HAP-1 (cell line): ENCODE results near the gene OTOP3.
"Not testable (repeated sequence)": the region's sequence is repeated elsewhere in the genome, so short reads cannot be mapped to it uniquely, and the experiment has no call there.

Experiments
- DNase-seq, 2 experiments: peaks; one replicate each; pipeline ENCODE4 v3.0.0-alpha.2; 2016 to 2020; ENCODE audit warnings: low spot score in 2 of 2
- H3K27me3 ChIP-seq: fragments of 250-450 bp; sonication (Bioruptor Pico); 2 replicates; pipeline ENCODE4 v1.5.1; 2020; ENCODE audit warnings: low read depth, mild to moderate bottlenecking, moderate library complexity
- H3K36me3 ChIP-seq: fragments of 250-450 bp; sonication (Bioruptor Pico); replicated peaks from 2 replicates; pipeline ENCODE4 v1.5.1; 2020; ENCODE audit warnings: mild to moderate bottlenecking
- H3K4me1 ChIP-seq: fragments of 250-450 bp; sonication (Bioruptor Pico); 2 replicates; pipeline ENCODE4 v1.5.1; 2020; ENCODE audit warnings: mild to moderate bottlenecking
- H3K4me3 ChIP-seq: fragments of 250-450 bp; sonication (Bioruptor Pico); 2 replicates; pipeline ENCODE4 v1.5.1; 2020; ENCODE audit warnings: mild to moderate bottlenecking, moderate library complexity
- H3K9me3 ChIP-seq: fragments of 250-450 bp; sonication (Bioruptor Pico); 2 replicates; pipeline ENCODE4 v1.5.1; 2020; ENCODE audit warnings: mild to moderate bottlenecking, moderate library complexity
- in situ Hi-C: fragments of 300-500 bp; cut with MboI; formaldehyde crosslinking; loops from 3 replicates; pipeline ENCODE4 v1.14.3; 2020; ENCODE audit warnings: low sequenced_read_pairs, inconsistent platforms, mixed read lengths

OTOP3 gene

DNA sequence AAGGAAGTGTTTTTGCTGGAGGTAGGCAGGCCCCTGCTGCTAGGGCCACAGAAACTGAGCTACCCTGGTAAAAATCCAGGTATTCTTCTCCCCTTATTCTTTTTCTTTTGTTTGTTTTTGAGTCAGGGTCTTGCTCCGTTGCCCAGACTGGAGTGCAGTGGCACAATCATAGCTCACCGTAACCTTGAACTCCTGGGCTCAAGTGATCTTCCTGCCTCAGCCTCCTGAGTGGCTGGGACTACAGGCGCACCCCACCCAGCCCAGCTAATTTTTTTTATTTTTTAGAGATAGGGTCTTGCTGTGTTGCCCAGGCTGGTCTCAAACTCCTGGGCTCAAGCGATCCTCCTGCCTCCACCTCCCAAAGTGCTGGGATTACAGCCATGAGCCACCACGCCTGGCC is 33.8 kb downstream of the OTOP3 start:
- not testable (repeated sequence) for H3K36me3 ChIP-seq, H3K4me3 ChIP-seq, H3K9me3 ChIP-seq, H3K4me1 ChIP-seq, DNase-seq, H3K27me3 ChIP-seq
- in situ Hi-C loops, result loop anchor here (10.0 kb wide), 1 partner anchor 445 kb away; no protein-coding TSS in a partner anchor

- Histone ChIP-seq H3K9me3 (no peaks in the 10 kb centered on the region), H3K36me3 (no peaks in the 10 kb centered on the region), H3K4me1 (peaks cover 12% of the 10 kb centered on the region), H3K4me3 (no peak overlapping the region), H3K27me3 (no peaks in the 10 kb centered on the region)
- no peak for DNase-seq
- in situ Hi-C loops, result no loop called here
Observed at GRCh38 chr17:74970395-74970794, 34.7 kb downstream of the OTOP3 start.

DNA sequence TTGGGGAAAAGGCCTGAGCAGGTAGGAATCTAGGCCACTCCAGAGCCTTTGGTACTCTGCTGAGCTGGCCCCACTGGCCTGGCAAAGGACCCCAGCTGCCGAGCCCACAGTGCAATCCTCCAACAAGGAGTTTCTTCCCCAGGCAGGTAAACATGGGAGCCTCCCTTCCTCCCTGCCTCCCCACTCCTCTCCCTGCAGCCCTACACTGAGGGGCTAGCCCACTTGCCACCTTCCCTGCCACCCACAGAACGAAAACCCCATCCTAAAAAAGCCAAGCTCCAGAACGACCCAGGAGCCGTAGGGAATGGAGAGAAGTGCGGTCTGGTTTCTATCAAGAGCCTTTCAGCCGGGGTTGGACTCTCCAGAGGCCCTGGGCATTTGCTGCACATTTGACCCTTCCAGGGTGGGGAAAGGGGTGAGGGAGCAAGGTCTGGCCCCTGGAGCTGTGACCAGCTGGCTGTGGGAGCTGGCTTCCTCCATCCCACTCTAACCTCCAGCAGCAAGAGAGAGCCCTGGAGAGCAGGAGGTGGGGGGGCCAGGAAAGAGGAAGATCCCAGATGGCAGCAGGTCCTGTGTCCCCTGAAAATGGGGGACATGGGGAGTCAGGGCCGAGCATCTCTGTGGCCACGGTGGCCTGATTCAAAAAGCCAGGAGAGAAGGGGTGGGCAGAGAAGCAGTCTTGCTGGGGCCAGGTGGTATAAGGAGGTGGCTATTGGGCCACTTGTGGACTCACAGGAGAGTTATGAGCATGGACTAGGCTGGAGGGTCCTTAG is 35.6 kb downstream of the OTOP3 start:
- in situ Hi-C loops, result no loop called here

DNA sequence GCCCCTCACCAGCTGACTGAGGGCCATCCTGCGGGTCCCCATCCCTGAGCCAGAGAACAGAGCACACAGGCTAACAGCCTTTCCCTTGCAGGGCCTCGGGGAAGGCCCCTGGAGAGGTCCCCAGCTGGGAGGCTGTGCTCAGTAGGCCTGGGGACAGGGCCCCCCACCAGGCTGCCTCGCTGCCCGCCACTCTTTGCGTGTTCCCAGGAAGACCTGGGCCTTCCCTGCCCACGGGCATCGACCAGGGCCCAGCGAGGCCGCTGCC is 36.1 kb downstream of the OTOP3 start:
- Histone ChIP-seq H3K9me3 (no peaks in the 10 kb centered on the region), H3K4me1 (peaks cover 12% of the 10 kb centered on the region), H3K36me3 (no peaks in the 10 kb centered on the region), H3K27me3 (no peaks in the 10 kb centered on the region), H3K4me3 (peak overlapping the region; percentile 71)
- in situ Hi-C loops, result no loop called here
- DNase-seq, result no peak

More for the DNA sequence above, 35.6 kb downstream of the OTOP3 start:
- no peak for DNase-seq
- Histone ChIP-seq H3K9me3 (no peaks in the 10 kb centered on the region), H3K4me3 (peak overlapping the region; percentile 71), H3K4me1 (peaks cover 12% of the 10 kb centered on the region), H3K36me3 (no peaks in the 10 kb centered on the region), H3K27me3 (no peaks in the 10 kb centered on the region)

DNA sequence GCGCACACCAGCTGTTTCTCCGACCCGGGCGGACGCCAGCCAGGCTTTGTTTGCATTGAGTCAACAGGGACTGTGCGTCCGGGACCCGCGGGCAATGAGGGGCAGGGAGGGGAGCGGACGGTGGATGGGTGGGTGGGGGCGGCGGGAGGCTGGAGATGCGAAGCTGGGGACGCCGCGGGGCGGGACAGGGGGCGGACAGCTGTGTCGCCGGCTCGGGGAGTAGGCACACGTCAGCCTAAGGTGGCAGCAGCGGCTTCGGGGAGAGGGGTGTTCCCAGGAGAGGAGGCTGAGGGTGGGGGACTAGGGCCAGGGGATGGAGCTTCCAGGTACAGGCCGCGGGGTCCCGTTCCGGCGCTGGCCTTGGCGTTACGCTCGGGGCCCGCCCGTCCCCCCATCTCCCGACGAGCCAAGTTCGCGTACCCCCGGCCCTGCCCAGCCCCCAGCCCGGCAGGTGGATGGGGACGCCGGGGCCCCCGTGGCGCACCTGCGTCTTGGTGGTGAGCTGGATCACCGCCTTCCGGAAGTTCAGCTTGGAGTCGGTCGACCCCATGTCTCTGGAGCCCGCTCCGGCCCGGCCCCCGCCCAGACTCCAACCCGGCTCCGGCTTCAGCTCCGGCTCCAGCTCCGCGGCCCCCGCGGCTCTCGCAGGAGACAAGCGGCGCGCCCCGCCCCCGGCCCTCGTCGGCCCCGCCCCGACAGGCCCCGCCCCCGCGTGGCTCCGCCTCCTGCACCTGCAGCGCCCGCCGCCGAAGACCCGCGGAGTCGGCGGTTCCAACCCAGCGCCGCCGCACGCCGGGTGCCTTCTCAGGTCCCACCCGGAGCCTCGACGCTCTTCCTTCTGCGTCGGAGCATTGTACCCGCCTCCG is 36.6 kb downstream of the OTOP3 start, which contains the start of gene HID1:
Gene HID1 (minus strand): TSS at position 653 of the 866 bp plus-strand sequence. CDS start 103 bp downstream, at position 550.
- peak; percentile 49 to 89 for DNase-seq
- H3K4me3 ChIP-seq, result peak within 1 kb of the TSS; percentile 71
- in situ Hi-C loops, result no loop called here
- H3K27me3 ChIP-seq, result no peaks in the 10 kb centered on the region
- H3K9me3 ChIP-seq, result no peaks in the 10 kb centered on the region
- peaks cover 12% of the 10 kb centered on the region for H3K4me1 ChIP-seq
- H3K36me3 ChIP-seq, result no peaks in the 10 kb centered on the region

- DNase-seq, result no peak
- H3K4me3 ChIP-seq, result peak overlapping the region; percentile 71
- H3K27me3 ChIP-seq, result no peaks in the 10 kb centered on the region
- H3K4me1 ChIP-seq, result peaks cover 12% of the 10 kb centered on the region
- in situ Hi-C loops, result no loop called here
- H3K36me3 ChIP-seq, result no peaks in the 10 kb centered on the region
- no peaks in the 10 kb centered on the region for H3K9me3 ChIP-seq
Observed at GRCh38 chr17:74972973-74973328, 37.3 kb downstream of the OTOP3 start.

- H3K27me3 ChIP-seq, result no peaks in the 10 kb centered on the region
- DNase-seq, result no peak
- in situ Hi-C loops, result no loop called here
- no peaks in the 10 kb centered on the region for H3K9me3 ChIP-seq
- H3K36me3 ChIP-seq, result no peaks in the 10 kb centered on the region
- no peak overlapping the region for H3K4me3 ChIP-seq
- H3K4me1 ChIP-seq, result peaks cover 12% of the 10 kb centered on the region
Observed at GRCh38 chr17:74975943-74976342, 40.2 kb downstream of the OTOP3 start.

- Histone ChIP-seq H3K36me3 (no peaks in the 10 kb centered on the region), H3K27me3 (no peaks in the 10 kb centered on the region), H3K9me3 (no peaks in the 10 kb centered on the region), H3K4me3 (no peak overlapping the region), H3K4me1 (peaks cover 16% of the 10 kb centered on the region)
- in situ Hi-C loops, result no loop called here
- no peak for DNase-seq
Observed at GRCh38 chr17:74977802-74978201, 42.1 kb downstream of the OTOP3 start.

DNA sequence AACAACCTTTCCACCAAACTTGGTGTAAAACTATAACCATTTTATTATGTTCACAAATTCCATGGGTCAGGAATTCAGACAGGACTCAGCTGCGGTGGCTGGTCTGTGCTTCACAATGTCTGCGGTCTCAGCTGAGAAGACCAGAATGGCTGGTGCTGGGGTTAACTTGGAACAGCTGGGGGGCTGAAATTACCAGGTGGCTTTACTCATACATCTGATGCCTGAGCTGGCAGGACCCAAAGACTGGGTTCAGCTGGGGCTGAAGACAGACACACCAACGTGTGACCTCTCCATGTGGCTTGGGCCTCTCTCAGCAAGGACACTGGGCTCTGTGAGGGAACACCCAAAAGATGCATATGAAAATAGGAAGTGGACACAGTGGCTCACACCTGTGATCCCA is 42.5 kb downstream of the OTOP3 start:
- Histone ChIP-seq H3K27me3 (no peaks in the 10 kb centered on the region), H3K36me3 (no peaks in the 10 kb centered on the region; the same call in 1 of the 2 replicates), H3K4me3 (no peak overlapping the region), H3K9me3 (no peaks in the 10 kb centered on the region), H3K4me1 (peaks cover 18% of the 10 kb centered on the region)
- in situ Hi-C loops, result no loop called here
- no peak for DNase-seq

- in situ Hi-C loops, result no loop called here
- Histone ChIP-seq H3K36me3 (no peaks in the 10 kb centered on the region; the same call in 1 of the 2 replicates), H3K4me3 (no peak overlapping the region), H3K4me1 (peaks cover 18% of the 10 kb centered on the region), H3K27me3 (no peaks in the 10 kb centered on the region), H3K9me3 (no peaks in the 10 kb centered on the region)
- no peak for DNase-seq
Observed at GRCh38 chr17:74979408-74980146, 43.9 kb downstream of the OTOP3 start.

DNA sequence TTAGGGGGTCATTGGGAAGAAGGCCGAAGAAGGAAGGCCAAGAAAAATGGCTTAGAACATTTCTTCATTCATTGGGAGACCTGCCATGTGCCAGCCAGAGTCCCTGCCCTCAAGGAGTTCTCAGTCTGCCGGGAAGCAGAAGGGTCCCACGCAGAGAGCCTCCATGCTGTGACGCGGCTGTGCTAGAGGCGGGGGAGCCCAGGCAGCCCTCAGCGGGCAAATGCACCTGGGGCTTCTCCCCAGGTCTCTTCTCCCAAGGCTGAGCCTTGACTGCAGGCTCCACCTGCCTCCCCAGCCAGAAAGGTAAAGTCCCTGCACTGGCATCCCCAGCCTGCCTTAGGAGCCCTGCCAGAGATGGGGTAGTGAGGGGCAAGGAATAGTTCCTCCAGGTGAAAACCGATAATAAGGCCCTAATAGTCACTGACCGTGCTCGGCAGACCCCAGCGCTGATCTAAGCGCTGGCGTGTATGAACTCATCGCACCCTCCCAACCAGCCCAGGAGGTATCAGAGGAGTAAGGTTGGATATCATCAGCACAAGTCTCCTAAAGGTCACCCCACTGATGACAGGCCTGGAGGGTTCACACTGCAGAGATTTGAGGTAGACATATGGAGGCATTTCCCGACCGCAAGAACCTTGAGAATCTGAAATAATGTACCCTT is 45.8 kb downstream of the OTOP3 start:
- in situ Hi-C loops, result no loop called here
- DNase-seq, result no peak
- H3K4me3 ChIP-seq, result peak overlapping the region; percentile 58
- no peaks in the 10 kb centered on the region; the same call in 1 of the 2 replicates for H3K36me3 ChIP-seq
- H3K4me1 ChIP-seq, result peaks cover 14% of the 10 kb centered on the region
- no peaks in the 10 kb centered on the region for H3K27me3 ChIP-seq
- no peaks in the 10 kb centered on the region for H3K9me3 ChIP-seq

DNA sequence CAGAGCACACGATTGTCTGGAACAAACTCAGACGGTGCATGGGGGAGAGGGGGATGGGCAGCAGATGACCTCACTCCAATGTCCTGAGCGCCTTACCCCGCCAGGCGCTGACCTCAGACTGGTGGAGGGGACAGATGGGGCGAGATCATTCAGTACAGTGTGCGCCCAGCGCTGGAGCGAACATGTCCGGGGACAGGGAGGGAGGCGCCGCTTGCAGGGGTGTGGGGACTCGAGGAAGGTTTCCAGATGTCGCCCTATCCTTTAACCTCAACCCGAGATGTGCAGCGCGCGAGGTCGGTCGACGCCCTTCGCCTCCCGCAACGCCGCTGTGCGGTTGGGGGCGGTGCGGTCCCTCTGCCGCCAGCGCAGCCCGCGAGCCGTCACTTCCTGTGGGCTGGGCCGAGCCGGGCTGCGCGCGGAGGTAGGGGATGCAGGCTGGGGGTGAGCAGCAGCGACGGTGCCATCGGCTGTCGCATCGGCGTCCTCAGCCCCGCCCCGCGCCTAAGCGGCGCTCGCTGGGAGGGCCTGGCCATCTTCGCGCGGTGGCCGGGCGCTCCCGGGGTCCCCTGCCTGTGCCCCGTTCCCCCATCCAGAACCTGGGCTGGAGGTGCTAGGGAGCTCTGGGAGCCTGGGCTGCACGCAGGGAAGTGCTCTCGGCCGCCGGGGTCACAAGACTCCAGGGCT is 46.4 kb downstream of the OTOP3 start:
- DNase-seq, result peak; percentile 77 to 91
- no peaks in the 10 kb centered on the region for H3K9me3 ChIP-seq
- peak overlapping the region; percentile 58 for H3K4me3 ChIP-seq
- no peaks in the 10 kb centered on the region for H3K27me3 ChIP-seq
- H3K4me1 ChIP-seq, result peaks cover 17% of the 10 kb centered on the region
- H3K36me3 ChIP-seq, result no peaks in the 10 kb centered on the region; the same call in 1 of the 2 replicates
- in situ Hi-C loops, result no loop called here
